HCT116 (cell line): ENCODE results near the gene C5orf34. TPM values are rescaled to one million over a fixed set of nuclear protein-coding genes. Genes with fewer than 3 reads are reported as not detected.

Experiments used
- ATAC-seq: fragments of 200-7000 bp; cut with Tn5 transposase; 2 replicates; pipeline ENCODE4 v1.9.1; 2020; ENCODE audit warnings: mild to moderate bottlenecking, moderate library complexity
- BruUV-seq: library from RNA; stranded (reverse); fragments of 400-500 nt; replicated peaks from 2 replicates; lab custom pipeline; 2021; lab: Mats Ljungman, UMichigan
- CTCF ChIA-PET: fragments of 300-600 bp; sonication (Branson Sonifier 250); formaldehyde crosslinking; loops from one replicate; lab custom pipeline; 2021; ENCODE audit warnings: antibody characterized with exemption; lab: Charles Lee
- POLR2A ChIA-PET: fragments of 300-600, 350-600 bp; sonication (Branson Sonifier 250); formaldehyde crosslinking; loops from one replicate; lab custom pipeline; 2021; ENCODE audit warnings: antibody characterized with exemption; lab: Charles Lee
- RAD21 ChIA-PET, 2 experiments: fragments of 300-600 bp; sonication (Branson Sonifier 250); formaldehyde crosslinking; loops; one replicate each; lab custom pipeline; 2023; ENCODE audit warnings: low total read pairs in 2 of 2; ENCODE audit not compliant: uncharacterized antibody in 2 of 2, unreplicated experiment in 2 of 2, low non-redundant PET in 1 of 2; lab: Charles Lee
- DNase-seq: peaks from one replicate; pipeline ENCODE4 v3.0.0-alpha.2; 2010; ENCODE audit warnings: low read depth, low spot score
- H2AFZ ChIP-seq: fragments of 200-600 bp; shearing (Covaris generic), sonication (generic); 2 replicates; pipeline ENCODE4 v1.6.1; 2017; ENCODE audit warnings: low read depth, mixed run types, mixed read lengths, antibody characterized with exemption, low read length; ENCODE audit not compliant: poor library complexity, severe bottlenecking
- H3K27ac ChIP-seq: 2 replicates; pipeline ENCODE4 v1.5.1; 2012; ENCODE audit warnings: low read depth, low read length
- H3K27me3 ChIP-seq: fragments of 200-600 bp; sonication (generic); 2 replicates; pipeline ENCODE4 v1.6.1; 2016; ENCODE audit warnings: mixed run types, low read length, mixed read lengths; ENCODE audit not compliant: insufficient read depth
- H3K36me3 ChIP-seq, 2 experiments: fragments of 200-500 bp in 1 of 2; fragments of 200-600 bp in 1 of 2; sonication (Bioruptor generic) in 1 of 2; sonication (generic) in 1 of 2; 2 replicates each; pipeline versions ENCODE4 v1.5.1 to v1.6.1; 2014 to 2016; ENCODE audit warnings: low read length in 2 of 2, inconsistent platforms in 1 of 2, mixed read lengths in 1 of 2, mixed run types in 1 of 2; ENCODE audit not compliant: insufficient read depth in 2 of 2, control insufficient read depth in 1 of 2
- H3K4me1 ChIP-seq, 2 experiments: fragments of 200-600 bp in 1 of 2; sonication (generic) in 1 of 2; 2 replicates each; pipeline versions ENCODE4 v1.5.1 to v1.6.1; 2012 to 2017; ENCODE audit warnings: low read length in 2 of 2, inconsistent platforms in 1 of 2, mild to moderate bottlenecking in 1 of 2, mixed read lengths in 1 of 2, mixed run types in 1 of 2, moderate library complexity in 1 of 2; ENCODE audit not compliant: insufficient read depth in 2 of 2, control insufficient read depth in 1 of 2
- H3K4me2 ChIP-seq: fragments of 200-600 bp; sonication (generic); 2 replicates; pipeline ENCODE4 v1.6.1; 2017; ENCODE audit warnings: mixed run types, low read length, mixed read lengths
- H3K4me3 ChIP-seq, 2 experiments: fragments of 200-600 bp in 1 of 2; sonication (generic) in 1 of 2; replicated peaks in 1 of 2; 2 replicates each; pipeline ENCODE4 v1.5.1; 2011 to 2016; ENCODE audit warnings: low read length in 2 of 2, control low read depth in 1 of 2, low read depth in 1 of 2, mild to moderate bottlenecking in 1 of 2, mixed read lengths in 1 of 2, mixed run types in 1 of 2
- H3K79me2 ChIP-seq: fragments of 200-600 bp; sonication (generic); 2 replicates; pipeline ENCODE4 v1.6.1; 2017; ENCODE audit warnings: mild to moderate bottlenecking, mixed run types, low read length, moderate library complexity, mixed read lengths; ENCODE audit not compliant: insufficient read depth
- H3K9ac ChIP-seq: fragments of 200-600 bp; sonication (generic); 2 replicates; pipeline ENCODE4 v1.6.1; 2016; ENCODE audit warnings: low read length, mixed read lengths
- H3K9me2 ChIP-seq: fragments of 200-600 bp; sonication (generic), shearing (Covaris generic); 2 replicates; pipeline ENCODE4 v1.6.1; 2017; ENCODE audit warnings: mixed run types, mild to moderate bottlenecking, moderate library complexity; ENCODE audit not compliant: insufficient read depth
- H3K9me3 ChIP-seq, 2 experiments: fragments of 200-500 bp in 1 of 2; fragments of 200-600 bp in 1 of 2; sonication (Bioruptor generic) in 1 of 2; sonication (generic) in 1 of 2; 2 replicates each; pipeline ENCODE4 v1.6.1; 2014 to 2017; ENCODE audit warnings: low read length in 2 of 2, mixed read lengths in 2 of 2, inconsistent platforms in 1 of 2, low read depth in 1 of 2, mild to moderate bottlenecking in 1 of 2, mixed run types in 1 of 2, moderate library complexity in 1 of 2; ENCODE audit not compliant: control insufficient read depth in 1 of 2, insufficient read depth in 1 of 2
- H4K20me1 ChIP-seq: fragments of 200-600 bp; sonication (generic), shearing (Covaris generic); 2 replicates; pipeline ENCODE4 v1.6.1; 2017; ENCODE audit warnings: mixed run types, mild to moderate bottlenecking, moderate library complexity; ENCODE audit not compliant: insufficient read depth
- CEBPB ChIP-seq: IDR thresholded peaks from 2 replicates; pipeline ENCODE4 v1.6.1; 2012; ENCODE audit warnings: low read depth
- ELF1 ChIP-seq: IDR thresholded peaks from 2 replicates; pipeline ENCODE4 v1.6.1; 2012; ENCODE audit warnings: low read depth, borderline replicate concordance
- FOSL1 ChIP-seq: IDR thresholded peaks from 2 replicates; pipeline ENCODE4 v1.6.1; 2012; ENCODE audit warnings: low read depth
- POLR2A ChIP-seq: IDR thresholded peaks from 2 replicates; pipeline ENCODE4 v1.7.0; 2011; ENCODE audit warnings: borderline replicate concordance; ENCODE audit not compliant: insufficient read depth, insufficient read length; ENCODE audit errors: extremely low read depth
- REST ChIP-seq: IDR thresholded peaks from 2 replicates; pipeline ENCODE4 v1.6.1; 2012; ENCODE audit warnings: low read depth
- SIN3A ChIP-seq: IDR thresholded peaks from 2 replicates; pipeline ENCODE4 v1.6.1; 2012; ENCODE audit warnings: low read depth
- TCF7L2 ChIP-seq: IDR thresholded peaks from 2 replicates; pipeline ENCODE4 v1.7.0; 2011; ENCODE audit warnings: borderline replicate concordance, inconsistent platforms; ENCODE audit not compliant: insufficient read depth, insufficient read length; ENCODE audit errors: extremely low read depth
- intact Hi-C: fragments of 100-400 bp; cut with micrococcal nuclease; formaldehyde crosslinking; loops from 2 replicates; pipeline ENCODE4 v1.10.0; 2022
- total RNA-seq: library from RNA; stranded (reverse); gene quantifications from one replicate; pipeline ENCODE4 v1.2.1, GENCODE V29; 2021; ENCODE audit not compliant: unreplicated experiment

Gene C5orf34
- total RNA-seq, 1 experiment from 2014 or later, result 4.8 TPM

- Histone ChIP-seq H3K9me2 (no peaks in the 10 kb centered on the region), H3K9ac (no peak overlapping the region), H3K36me3 (peaks cover 39 to 50% of the 10 kb centered on the region in 2 experiments; a peak in 3 of 4 replicates), H3K4me3 (no peak overlapping the region), H3K4me2 (no peak overlapping the region), H2AFZ (no peak overlapping the region), H4K20me1 (no peaks in the 10 kb centered on the region), H3K79me2 (peaks cover 92% of the 10 kb centered on the region), H3K27ac (no peak overlapping the region), H3K4me1 (no peaks in the 10 kb centered on the region), H3K9me3 (no peaks in the 10 kb centered on the region), H3K27me3 (no peaks in the 10 kb centered on the region)
- no TSS peak for BruUV-seq
- TF ChIP-seq REST, result no peak
- TF ChIP-seq TCF7L2, result no peak
- intact Hi-C loops, result no loop called here
- ChIA-PET CTCF (no interaction called here), RAD21 (no interaction called here), POLR2A (no interaction called here)
- ATAC-seq (no peak), DNase-seq (no peak)
These were observed 32.6 kb upstream of the C5orf34 start for GRCh38 chr5:43547532-43547931.

DNA sequence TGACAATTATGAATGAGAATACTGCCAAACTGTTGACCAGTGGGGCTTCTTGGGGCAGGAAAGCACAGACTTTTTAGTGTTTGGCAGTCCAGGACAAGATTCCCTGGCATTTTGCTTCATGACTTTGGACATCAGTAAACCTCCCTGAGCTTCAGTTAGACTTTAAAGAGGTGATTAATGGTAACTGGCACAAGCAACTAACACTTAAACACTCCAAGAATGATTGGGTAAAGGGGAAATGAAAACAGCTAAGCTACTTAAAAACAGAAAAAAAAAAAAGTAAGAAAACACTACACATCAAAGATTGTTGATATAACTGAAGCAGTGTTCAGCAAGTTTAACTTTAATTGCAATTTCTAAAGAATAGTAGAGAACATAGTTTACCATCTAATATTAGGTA is 28.5 kb upstream of the C5orf34 start:
- H3K27me3 ChIP-seq, result no peaks in the 10 kb centered on the region
- H3K36me3 ChIP-seq, result peaks cover 29 to 46% of the 10 kb centered on the region in 2 experiments; a peak in 3 of 4 replicates
- H3K9ac ChIP-seq, result no peak overlapping the region
- TF ChIP-seq FOSL1 (no peak), CEBPB (no peak), ELF1 (no peak), REST (no peak), SIN3A (no peak), POLR2A (no peak)
- no TSS peak for BruUV-seq
- no peak overlapping the region for H2AFZ ChIP-seq
- H3K27ac ChIP-seq, result no peak overlapping the region
- ChIA-PET POLR2A (no interaction called here), CTCF (no interaction called here), RAD21 (no interaction called here)
- H3K9me2 ChIP-seq, result no peaks in the 10 kb centered on the region
- DNase-seq (no peak), ATAC-seq (no peak)
- no peaks in the 10 kb centered on the region for H3K4me1 ChIP-seq
- H3K9me3 ChIP-seq, result no peaks in the 10 kb centered on the region
- H3K4me2 ChIP-seq, result no peak overlapping the region
- peaks cover 71% of the 10 kb centered on the region for H3K79me2 ChIP-seq
- intact Hi-C loops, result no loop called here
- H4K20me1 ChIP-seq, result 0 out of 2 replicates have a peak, but pooled peaks cover 3% of the 10 kb centered on the region
- H3K4me3 ChIP-seq, result no peak overlapping the region
